ENCODE measurements around the gene BSN.

- TF ChIP-seq REST (IDR thresholded peaks at IDR 0.05; ENCODE audit: insufficient read depth in 1 of 2, low read depth in 2 of 2, low read length in 2 of 2) (no peak), POLR2AphosphoS5 (IDR thresholded peaks at IDR 0.05; ENCODE audit: low read depth, low read length) (no peak)
Measured at GRCh38 chr3:49674497-49674983, 120.3 kb downstream of the BSN start.
